SU-DHL-6 (cell line): ENCODE data around the gene IGSF22.

Experiments
- H2AFZ ChIP-seq: fragments of 200-600 bp; sonication (generic); 2 replicates; pipeline ENCODE4 v1.6.1; 2014; ENCODE audit warnings: low read depth, mild to moderate bottlenecking, moderate library complexity, mixed read lengths, antibody characterized with exemption, low read length; ENCODE audit not compliant: severe bottlenecking
- H3F3A ChIP-seq: fragments of 200-600 bp; shearing (Covaris generic); 2 replicates; pipeline ENCODE4 v1.6.0; 2016; ENCODE audit warnings: antibody characterized with exemption, mild to moderate bottlenecking; ENCODE audit not compliant: insufficient read depth
- H3K27ac ChIP-seq: fragments of 200-600 bp; sonication (generic); 2 replicates; pipeline ENCODE4 v1.5.1; 2016; ENCODE audit warnings: low read depth, mild to moderate bottlenecking, low read length, moderate library complexity, mixed read lengths
- H3K27me3 ChIP-seq: fragments of 200-600 bp; sonication (generic), shearing (Covaris generic); 2 replicates; pipeline ENCODE4 v1.6.0; 2014; ENCODE audit warnings: mild to moderate bottlenecking, low read length
- H3K36me3 ChIP-seq: fragments of 200-600 bp; sonication (generic); 2 replicates; pipeline ENCODE4 v1.6.1; 2014; ENCODE audit warnings: mild to moderate bottlenecking, low read length, mixed read lengths
- H3K4me2 ChIP-seq: fragments of 300-600, 200-600 bp; shearing (Covaris generic), sonication (generic); 2 replicates; pipeline ENCODE4 v1.6.0; 2014; ENCODE audit warnings: low read length, low read depth, mild to moderate bottlenecking; ENCODE audit not compliant: poor library complexity, severe bottlenecking
- H3K4me3 ChIP-seq: fragments of 200-600 bp; sonication (generic); 2 replicates; pipeline ENCODE4 v1.5.1; 2014; ENCODE audit warnings: antibody characterized with exemption, low read length, mild to moderate bottlenecking, mixed read lengths; ENCODE audit not compliant: insufficient read depth, poor library complexity, severe bottlenecking
- H3K79me2 ChIP-seq: fragments of 200-600 bp; sonication (generic); 2 replicates; pipeline ENCODE4 v1.6.1; 2014; ENCODE audit warnings: mild to moderate bottlenecking, low read length, moderate library complexity; ENCODE audit not compliant: insufficient read depth
- H3K9ac ChIP-seq: fragments of 200-600 bp; sonication (generic); 2 replicates; pipeline ENCODE4 v1.7.0; 2014; ENCODE audit warnings: mild to moderate bottlenecking, low read length
- H3K9me2 ChIP-seq: fragments of 200-600 bp; sonication (generic); replicated peaks from 2 replicates; pipeline ENCODE4 v1.6.1; 2014; ENCODE audit warnings: low read length; ENCODE audit not compliant: insufficient read depth
- H3K9me3 ChIP-seq: fragments of 200-600 bp; sonication (generic); 2 replicates; pipeline ENCODE4 v1.6.1; 2014; ENCODE audit warnings: low read length, mixed read lengths; ENCODE audit not compliant: insufficient read depth
- H4K20me1 ChIP-seq: fragments of 200-600 bp; sonication (generic); 2 replicates; pipeline ENCODE4 v1.6.1; 2014; ENCODE audit warnings: low read depth, mild to moderate bottlenecking, antibody characterized with exemption, low read length, moderate library complexity, mixed read lengths
- CTCF ChIP-seq: fragments of 200-600 bp; sonication (generic); IDR thresholded peaks from one replicate; pipeline ENCODE4 v1.5.1; 2017; ENCODE audit warnings: antibody characterized with exemption, mild to moderate bottlenecking, low read length, moderate library complexity; ENCODE audit not compliant: insufficient read depth, poor library complexity, severe bottlenecking
- EZH2phosphoT487 ChIP-seq: fragments of 200-600 bp; sonication (generic), shearing (Covaris generic); conservative IDR thresholded peaks from 2 replicates; pipeline ENCODE4 v1.6.1; 2018; ENCODE audit warnings: mild to moderate bottlenecking, antibody characterized with exemption, low read length, moderate library complexity, mixed read lengths

IGSF22 gene

GRCh38 chr11:18761741-18762140 lies 35.8 kb upstream of the IGSF22 start:
- no peak overlapping the region for H3K4me3 ChIP-seq
- no peaks in the 10 kb centered on the region for H3K27me3 ChIP-seq
- H3K79me2 ChIP-seq, result no peaks in the 10 kb centered on the region
- no peaks in the 10 kb centered on the region for H3K9me2 ChIP-seq
- H4K20me1 ChIP-seq, result no peaks in the 10 kb centered on the region
- H3K9ac ChIP-seq, result no peak overlapping the region
- no peaks in the 10 kb centered on the region for H3K9me3 ChIP-seq
- H3K27ac ChIP-seq, result no peak overlapping the region
- no peaks in the 10 kb centered on the region for H3F3A ChIP-seq
- no peaks in the 10 kb centered on the region for H3K36me3 ChIP-seq
- no peak overlapping the region for H2AFZ ChIP-seq
- H3K4me2 ChIP-seq, result no peak overlapping the region
- no peak for TF ChIP-seq EZH2phosphoT487
- TF ChIP-seq CTCF, result no peak

- H2AFZ ChIP-seq, result no peak overlapping the region
- no peaks in the 10 kb centered on the region for H4K20me1 ChIP-seq
- no peak overlapping the region for H3K4me3 ChIP-seq
- H3K27me3 ChIP-seq, result no peaks in the 10 kb centered on the region
- TF ChIP-seq CTCF (no peak), EZH2phosphoT487 (no peak)
- H3K9ac ChIP-seq, result no peak overlapping the region
- H3K79me2 ChIP-seq, result no peaks in the 10 kb centered on the region
- H3F3A ChIP-seq, result no peaks in the 10 kb centered on the region
- H3K9me3 ChIP-seq, result no peaks in the 10 kb centered on the region
- no peak overlapping the region for H3K4me2 ChIP-seq
- no peaks in the 10 kb centered on the region for H3K9me2 ChIP-seq
- no peaks in the 10 kb centered on the region for H3K36me3 ChIP-seq
- no peak overlapping the region for H3K27ac ChIP-seq
Observed at GRCh38 chr11:18761144-18761543, 35.2 kb upstream of the IGSF22 start.

- Histone ChIP-seq H2AFZ (no peak overlapping the region), H3F3A (no peaks in the 10 kb centered on the region), H3K27ac (no peak overlapping the region), H3K36me3 (no peaks in the 10 kb centered on the region), H3K27me3 (0 out of 2 replicates have a peak, but pooled peaks cover 6% of the 10 kb centered on the region), H3K4me2 (no peak overlapping the region), H3K9me2 (no peaks in the 10 kb centered on the region), H3K9me3 (no peaks in the 10 kb centered on the region), H3K79me2 (no peaks in the 10 kb centered on the region), H3K4me3 (no peak overlapping the region), H3K9ac (no peak overlapping the region), H4K20me1 (no peaks in the 10 kb centered on the region)
- no peak for TF ChIP-seq EZH2phosphoT487
Observed at GRCh38 chr11:18757811-18758210, 31.8 kb upstream of the IGSF22 start.

GRCh38 chr11:18756889-18757288 lies 30.9 kb upstream of the IGSF22 start:
- Histone ChIP-seq H3K9me2 (no peaks in the 10 kb centered on the region), H3K9ac (no peak overlapping the region), H3K9me3 (no peaks in the 10 kb centered on the region), H4K20me1 (no peaks in the 10 kb centered on the region), H3K4me2 (no peak overlapping the region), H3K4me3 (no peak overlapping the region), H3K79me2 (no peaks in the 10 kb centered on the region), H3K27me3 (0 out of 2 replicates have a peak, but pooled peaks cover 6% of the 10 kb centered on the region), H3K36me3 (no peaks in the 10 kb centered on the region), H2AFZ (no peak overlapping the region), H3K27ac (no peak overlapping the region), H3F3A (no peaks in the 10 kb centered on the region)
- TF ChIP-seq CTCF (no peak), EZH2phosphoT487 (no peak)
